HL-60 (cell line): ENCODE data around the gene NUP93.

Source experiments
- CTCF ChIP-seq: IDR thresholded peaks from one replicate; pipeline ENCODE4 v1.5.1; 2011; ENCODE audit warnings: low read length, control low read depth, inconsistent platforms; ENCODE audit not compliant: insufficient read depth
- GABPA ChIP-seq: IDR thresholded peaks from 2 replicates; pipeline ENCODE4 v1.6.1; 2012; ENCODE audit warnings: low read depth
- POLR2AphosphoS5 ChIP-seq: IDR thresholded peaks from 2 replicates; pipeline ENCODE4 v1.6.1; 2012; ENCODE audit warnings: low read depth
- TF ChIP-seq, protein P1 (sequence below): IDR thresholded peaks from 2 replicates; pipeline ENCODE4 v1.6.1; 2012; ENCODE audit warnings: low read depth; ENCODE audit not compliant: insufficient replicate concordance

DNA sequence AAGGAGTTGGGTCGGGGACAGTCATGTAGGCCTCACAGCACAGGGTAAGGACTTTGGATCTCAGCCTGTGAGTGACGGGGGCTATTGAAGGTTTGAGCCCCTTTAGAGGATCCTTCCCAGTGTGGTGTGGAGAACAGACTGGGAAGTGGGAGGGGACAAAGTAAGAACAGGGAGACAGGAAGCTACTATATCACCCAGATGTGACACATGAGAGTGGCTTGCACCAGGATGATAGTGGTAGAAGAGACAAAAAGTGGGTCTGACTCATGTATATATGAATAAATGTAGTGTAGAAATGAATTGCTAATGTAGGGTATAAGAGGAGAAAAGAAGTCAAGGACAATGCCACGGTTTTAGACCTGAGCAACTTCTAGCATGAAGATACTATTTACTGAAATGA lies 4.5 kb downstream of the NUP93 start:
- TF ChIP-seq CTCF (no peak), GABPA (no peak), POLR2AphosphoS5 (no peak)
- TF ChIP-seq, protein P1, sequence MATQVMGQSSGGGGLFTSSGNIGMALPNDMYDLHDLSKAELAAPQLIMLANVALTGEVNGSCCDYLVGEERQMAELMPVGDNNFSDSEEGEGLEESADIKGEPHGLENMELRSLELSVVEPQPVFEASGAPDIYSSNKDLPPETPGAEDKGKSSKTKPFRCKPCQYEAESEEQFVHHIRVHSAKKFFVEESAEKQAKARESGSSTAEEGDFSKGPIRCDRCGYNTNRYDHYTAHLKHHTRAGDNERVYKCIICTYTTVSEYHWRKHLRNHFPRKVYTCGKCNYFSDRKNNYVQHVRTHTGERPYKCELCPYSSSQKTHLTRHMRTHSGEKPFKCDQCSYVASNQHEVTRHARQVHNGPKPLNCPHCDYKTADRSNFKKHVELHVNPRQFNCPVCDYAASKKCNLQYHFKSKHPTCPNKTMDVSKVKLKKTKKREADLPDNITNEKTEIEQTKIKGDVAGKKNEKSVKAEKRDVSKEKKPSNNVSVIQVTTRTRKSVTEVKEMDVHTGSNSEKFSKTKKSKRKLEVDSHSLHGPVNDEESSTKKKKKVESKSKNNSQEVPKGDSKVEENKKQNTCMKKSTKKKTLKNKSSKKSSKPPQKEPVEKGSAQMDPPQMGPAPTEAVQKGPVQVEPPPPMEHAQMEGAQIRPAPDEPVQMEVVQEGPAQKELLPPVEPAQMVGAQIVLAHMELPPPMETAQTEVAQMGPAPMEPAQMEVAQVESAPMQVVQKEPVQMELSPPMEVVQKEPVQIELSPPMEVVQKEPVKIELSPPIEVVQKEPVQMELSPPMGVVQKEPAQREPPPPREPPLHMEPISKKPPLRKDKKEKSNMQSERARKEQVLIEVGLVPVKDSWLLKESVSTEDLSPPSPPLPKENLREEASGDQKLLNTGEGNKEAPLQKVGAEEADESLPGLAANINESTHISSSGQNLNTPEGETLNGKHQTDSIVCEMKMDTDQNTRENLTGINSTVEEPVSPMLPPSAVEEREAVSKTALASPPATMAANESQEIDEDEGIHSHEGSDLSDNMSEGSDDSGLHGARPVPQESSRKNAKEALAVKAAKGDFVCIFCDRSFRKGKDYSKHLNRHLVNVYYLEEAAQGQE = no peak
